GM21528 (cell line): ENCODE measurements around the gene PARD3.
"Not testable (repeated sequence)": the region's sequence is repeated elsewhere in the genome, so short reads cannot be mapped to it uniquely, and the experiment has no call there.

Source experiments
- ATAC-seq: cut with Tn5 transposase; IDR thresholded peaks from one replicate; pipeline ENCODE4 v1.9.1; 2021; ENCODE audit warnings: mild to moderate bottlenecking, moderate library complexity; ENCODE audit not compliant: unreplicated experiment, low FRiP score

The PARD3 gene

DNA sequence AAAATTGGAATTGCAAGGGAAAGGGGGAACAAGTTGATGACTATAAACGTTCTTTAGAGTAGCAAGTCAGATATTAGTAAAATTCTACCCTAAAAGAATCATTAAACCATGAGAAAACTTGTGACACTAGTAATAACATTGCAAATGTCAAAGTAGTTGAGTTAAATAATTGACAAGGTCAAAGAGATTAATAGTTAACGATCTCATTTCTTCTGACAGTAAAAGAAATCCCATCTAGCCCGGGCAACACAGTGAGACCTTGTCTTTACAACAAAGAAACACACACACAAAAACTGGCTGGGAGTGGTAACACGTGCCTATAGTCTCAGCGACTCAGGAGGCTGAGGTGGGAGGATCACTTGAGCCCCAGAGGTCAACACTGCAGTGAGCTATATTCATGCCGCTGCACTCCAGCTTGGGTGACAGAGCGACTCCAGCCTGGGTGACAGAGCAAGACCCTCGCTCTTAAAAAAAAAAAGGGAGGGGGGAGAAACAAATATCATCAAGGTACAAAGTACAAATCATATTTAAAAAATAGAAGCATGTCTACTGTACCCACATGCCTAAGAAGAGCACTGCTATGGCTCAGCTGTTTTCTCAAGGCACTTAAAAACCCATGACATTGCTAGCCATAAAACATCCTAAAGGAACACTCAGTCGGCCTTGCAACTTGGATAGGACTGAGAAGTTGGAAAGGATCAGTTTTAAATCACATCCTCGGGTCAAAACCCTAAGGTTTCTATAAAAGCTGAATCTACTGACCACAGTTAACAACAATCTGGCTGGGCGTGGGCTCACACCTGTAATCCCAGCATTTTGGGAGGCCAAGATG lies 401.1 kb downstream of the PARD3 start:
- no peak for ATAC-seq

DNA sequence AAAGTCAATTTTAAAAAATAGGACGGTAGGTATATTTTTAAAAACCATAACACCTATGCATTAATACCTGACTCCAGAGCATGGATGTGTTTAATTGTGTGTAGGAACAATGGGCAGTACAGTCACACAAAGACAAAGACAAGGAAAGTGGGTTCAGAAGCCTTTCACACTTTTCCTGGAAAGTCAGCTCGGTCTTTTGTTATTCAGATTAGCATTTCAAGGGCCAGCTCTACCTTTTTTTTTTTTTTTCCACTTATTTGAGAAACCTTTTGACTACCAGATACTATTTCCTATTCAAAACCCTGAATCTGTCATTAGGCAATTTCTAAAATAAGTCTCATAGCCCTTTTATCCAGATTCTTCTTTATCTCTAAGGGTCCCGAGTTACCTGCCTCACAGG lies 401.9 kb downstream of the PARD3 start:
- ATAC-seq, result no peak

DNA sequence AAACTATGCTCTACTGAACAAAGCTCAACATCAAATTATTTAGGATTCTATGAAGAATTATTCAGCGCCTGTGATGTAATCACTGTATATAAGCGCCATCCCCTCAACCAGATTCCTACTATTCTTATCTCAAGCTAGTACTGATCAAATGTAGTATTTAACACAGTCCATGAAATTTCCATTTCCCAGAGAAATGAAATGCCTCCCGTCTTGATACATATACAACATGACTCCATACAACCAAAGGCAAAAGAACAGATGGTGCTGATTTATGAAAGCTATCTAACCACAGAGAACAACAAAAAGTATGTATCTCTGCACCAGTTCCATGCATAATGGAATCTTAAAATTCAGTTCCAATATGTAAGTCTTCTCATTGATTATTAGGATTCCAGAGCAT lies 406.1 kb downstream of the PARD3 start:
- ATAC-seq, result no peak

GRCh38 chr10:34408381-34408780 lies 406.7 kb downstream of the PARD3 start:
- no peak for ATAC-seq

DNA sequence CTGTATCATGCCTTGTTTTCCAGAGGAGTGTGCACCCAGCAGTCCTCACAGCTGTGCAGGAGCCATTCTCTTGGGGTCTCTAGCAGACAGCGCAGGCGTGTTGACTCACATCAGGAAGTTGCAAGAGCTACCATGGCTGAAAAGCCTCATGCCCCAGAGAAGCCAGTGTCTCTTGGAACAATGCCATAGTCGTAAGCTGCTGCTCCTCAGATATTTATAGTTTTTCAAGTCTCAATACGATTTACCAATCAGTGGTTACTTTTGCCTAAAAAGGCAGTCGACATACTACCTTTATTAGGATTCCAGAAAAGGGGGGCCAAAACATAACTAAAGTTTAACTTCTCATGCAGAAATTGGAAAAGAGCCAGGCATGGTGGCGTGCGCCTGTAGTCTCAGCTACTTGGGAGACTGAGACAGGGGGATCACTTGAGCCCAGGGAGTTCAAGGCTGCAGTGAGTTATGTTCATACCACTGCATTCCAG lies 407.7 kb downstream of the PARD3 start:
- no peak for ATAC-seq

DNA sequence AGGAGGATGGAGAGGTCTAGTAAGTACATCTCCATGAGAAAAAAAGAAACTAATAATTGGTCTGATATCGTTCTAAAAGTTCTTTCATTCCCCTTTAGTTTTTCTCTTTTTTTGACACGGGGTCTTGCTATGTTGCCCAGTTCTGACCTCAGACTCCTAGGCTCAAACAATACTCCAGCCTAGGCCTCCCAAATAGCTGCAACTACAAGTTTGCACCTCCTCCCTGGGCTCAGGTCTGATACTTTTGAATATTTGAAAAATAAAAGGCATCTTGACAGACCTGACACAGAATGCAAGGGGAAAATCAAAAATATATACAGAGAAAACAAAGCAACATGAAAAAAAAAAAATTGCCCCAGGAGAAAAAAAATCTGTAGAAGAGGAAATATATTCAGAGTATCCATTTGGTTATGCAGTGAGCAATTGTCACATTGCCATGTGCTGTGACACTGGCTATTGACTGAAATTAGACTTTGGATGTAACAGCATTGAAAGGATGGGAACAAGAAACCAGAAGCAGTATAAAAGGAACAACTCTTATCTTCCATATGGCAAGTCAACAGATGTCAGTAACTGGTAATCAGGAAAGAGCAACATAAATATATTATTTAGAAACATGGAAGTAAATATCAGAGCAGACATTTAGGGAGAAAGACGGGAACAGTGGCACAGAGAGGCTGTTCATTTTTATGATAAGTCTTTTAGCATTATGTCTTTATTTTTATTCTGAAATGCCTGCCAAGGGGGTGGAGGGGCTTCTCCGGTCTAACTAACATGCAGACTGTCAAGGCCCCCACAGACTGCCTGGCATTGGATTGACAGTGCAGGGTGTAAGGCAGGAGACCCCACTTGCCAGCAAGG lies 408.4 kb downstream of the PARD3 start:
- ATAC-seq, result no peak

DNA sequence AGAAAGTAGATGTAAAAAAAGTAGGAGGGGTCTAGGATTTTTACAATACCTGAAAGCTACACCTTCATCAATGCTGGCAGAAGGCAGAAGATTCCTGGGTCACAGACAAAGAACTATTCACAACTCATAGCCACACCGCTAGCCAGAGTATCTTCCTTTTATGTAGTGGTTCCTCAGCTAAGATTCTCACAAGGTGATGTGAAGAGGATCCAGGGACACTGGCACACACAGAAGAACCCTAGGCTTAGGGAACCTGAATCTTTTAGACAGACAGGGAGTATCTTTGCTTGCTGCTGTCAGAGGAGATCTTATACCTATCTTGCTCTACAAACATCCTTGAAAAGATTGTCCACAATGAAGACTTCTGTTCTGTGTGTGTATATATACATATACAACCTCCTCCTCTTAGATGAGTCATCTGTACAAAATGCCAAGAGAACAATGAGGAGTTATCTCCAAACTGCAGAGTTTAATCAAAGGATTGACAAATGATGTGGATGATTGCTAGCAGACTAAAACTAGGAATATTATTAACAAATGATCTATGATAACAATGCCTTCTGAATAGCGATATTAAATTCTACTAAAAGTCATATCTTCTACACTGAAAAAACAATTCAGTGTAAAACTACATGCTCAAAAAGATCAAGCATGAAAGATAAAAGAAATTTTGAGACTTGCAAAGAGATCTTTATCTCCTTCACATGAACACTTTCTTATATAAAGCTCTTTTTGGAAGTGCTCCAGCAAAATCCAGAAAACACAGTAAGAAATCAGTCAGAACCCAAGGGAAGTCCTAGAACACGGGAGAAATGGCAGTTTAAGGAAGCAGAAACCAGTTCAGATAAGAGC lies 409.3 kb downstream of the PARD3 start:
- ATAC-seq, result no peak

DNA sequence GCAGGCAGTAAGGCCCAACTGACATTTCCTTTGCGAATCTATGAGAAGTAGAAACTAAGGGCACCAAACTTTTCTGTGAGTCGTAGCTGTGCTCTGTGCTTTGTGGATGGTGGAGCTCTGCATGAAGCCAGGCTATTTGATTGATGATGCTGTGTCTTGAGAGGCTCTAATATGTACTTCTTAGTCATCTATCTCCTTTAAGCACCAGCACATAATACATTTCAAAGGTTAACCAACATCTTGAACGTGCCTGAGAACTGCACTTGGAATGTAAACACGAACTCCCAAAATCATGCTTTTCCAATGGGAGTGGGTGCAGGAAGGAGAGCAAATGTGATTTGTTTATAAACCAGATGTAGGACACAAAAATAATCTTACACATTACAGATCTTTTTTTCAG lies 411.6 kb downstream of the PARD3 start:
- no peak for ATAC-seq

- ATAC-seq, result no peak
Observed at GRCh38 chr10:34400075-34400474, 415.0 kb downstream of the PARD3 start.

DNA sequence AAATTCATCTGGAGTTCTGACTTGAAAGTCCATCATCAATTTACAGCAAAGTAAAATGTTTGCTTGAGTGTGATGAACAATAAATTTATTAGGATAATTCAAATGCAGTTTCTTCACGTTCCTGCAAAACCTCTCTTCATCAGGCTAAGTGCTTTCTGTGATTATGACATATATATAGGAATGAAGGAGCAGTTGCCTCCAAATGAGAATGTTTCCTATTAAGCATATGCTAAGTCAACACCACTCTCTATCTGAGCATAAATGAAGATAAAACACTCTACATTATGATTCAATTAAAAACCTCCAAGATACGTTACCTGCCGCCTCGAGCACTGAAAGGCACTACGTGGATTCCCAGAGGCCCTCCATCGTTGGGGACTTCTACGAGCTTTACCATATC lies 416.1 kb downstream of the PARD3 start:
- no peak for ATAC-seq

DNA sequence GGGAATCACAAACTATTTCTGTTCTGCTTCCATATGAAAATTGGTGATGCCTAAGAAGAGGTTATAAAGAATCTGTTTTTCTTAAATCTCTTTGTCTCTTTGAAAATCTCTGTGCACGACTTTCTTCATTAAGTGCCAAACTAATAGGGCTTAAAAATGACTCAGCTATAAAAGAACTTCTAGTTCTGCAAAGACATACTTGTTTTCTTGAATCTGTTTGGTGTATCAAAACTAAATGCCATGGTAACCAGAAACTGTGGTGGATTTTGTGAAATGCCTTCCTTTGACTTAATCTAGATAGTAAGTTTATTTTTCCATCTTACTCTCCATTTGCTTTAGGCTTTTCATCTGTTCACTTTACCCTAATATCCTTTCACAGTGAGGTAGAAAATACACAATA lies 417.8 kb downstream of the PARD3 start:
- no peak for ATAC-seq

GRCh38 chr10:34396663-34397062 lies 418.4 kb downstream of the PARD3 start:
- no peak for ATAC-seq

GRCh38 chr10:34392641-34393170 lies 422.4 kb downstream of the PARD3 start:
- no peak for ATAC-seq

- not testable (repeated sequence) for ATAC-seq
Observed at GRCh38 chr10:34391168-34391567, 423.9 kb downstream of the PARD3 start.

DNA sequence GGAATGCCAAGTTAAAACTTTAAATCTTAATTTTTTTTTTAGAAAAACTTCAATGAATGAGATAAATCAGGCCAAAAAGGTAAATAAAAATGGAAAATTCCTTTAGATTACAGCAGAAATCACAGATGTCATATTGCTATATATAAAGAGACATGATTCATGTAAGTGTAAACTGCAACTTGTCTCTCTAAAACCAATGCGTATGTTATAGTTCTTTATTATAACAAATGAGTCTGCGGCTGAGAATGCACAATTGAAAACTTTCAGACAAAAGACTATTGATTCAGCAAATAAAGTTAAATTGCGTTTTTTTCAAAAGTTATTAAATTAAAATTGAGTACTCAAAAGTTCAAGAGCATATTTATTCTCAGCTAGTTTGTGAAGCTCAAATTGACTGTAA lies 425.3 kb downstream of the PARD3 start:
- ATAC-seq, result no peak

- ATAC-seq, result no peak
Observed at GRCh38 chr10:34386921-34387320, 428.2 kb downstream of the PARD3 start.

DNA sequence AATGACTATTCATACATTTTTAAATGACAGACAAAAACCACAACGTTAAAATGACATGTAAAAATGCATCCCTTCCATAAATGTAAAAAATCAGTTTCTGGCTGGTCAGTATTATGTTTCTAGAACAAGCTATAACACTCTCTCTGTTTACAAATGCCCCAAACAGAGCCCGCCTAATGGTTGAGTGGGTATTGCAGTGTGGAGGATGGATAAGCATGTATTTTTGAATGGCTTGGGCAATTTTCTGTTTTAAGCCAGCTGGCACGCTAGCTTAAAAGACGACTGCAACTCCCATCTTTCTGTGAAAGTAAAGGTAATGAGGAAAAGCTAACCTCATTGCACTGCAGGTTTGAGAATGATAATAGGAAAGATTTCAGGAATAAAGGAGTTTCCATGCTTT lies 430.7 kb downstream of the PARD3 start:
- ATAC-seq, result no peak

GRCh38 chr10:34382626-34383025 lies 432.5 kb downstream of the PARD3 start:
- ATAC-seq, result no peak

DNA sequence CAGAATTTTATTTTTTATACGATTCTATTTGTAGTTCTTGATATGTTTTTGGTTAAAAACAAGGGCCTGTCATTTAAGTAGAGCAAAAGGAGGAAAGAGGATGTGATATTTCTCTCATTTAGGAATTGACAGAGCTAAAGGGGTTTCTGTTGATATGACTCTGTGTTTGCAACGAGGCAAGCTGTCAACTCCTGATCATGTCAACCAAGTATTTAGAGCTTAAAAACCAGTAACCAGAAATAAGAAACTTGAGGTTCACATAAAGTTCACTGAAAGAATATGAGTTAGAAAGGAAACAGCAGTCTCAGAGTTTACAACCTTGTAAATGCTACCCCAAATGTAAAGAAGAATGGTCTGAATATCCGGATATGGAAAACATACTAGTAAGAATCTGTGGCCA lies 434.2 kb downstream of the PARD3 start:
- ATAC-seq, result no peak

- ATAC-seq, result no peak
Observed at GRCh38 chr10:34378297-34378696, 436.8 kb downstream of the PARD3 start.
